ENCODE data around the gene GNPDA1. TPM values are rescaled to one million over a fixed set of nuclear protein-coding genes. Genes with fewer than 3 reads are reported as not detected.

The GNPDA1 gene
- polyA plus RNA-seq, 1 donor from 2014 or later = 28.9 TPM

GRCh38 chr5:141989720-141990119 is 23.1 kb downstream of the GNPDA1 start:
- Histone ChIP-seq H3K9me3 (ENCODE audit: low read length) (no peaks in the 10 kb centered on the region), H2AFZ (ENCODE audit: low read depth, low read length) (no peak overlapping the region), H4K20me1 (ENCODE audit: insufficient read depth) (no peaks in the 10 kb centered on the region), H3K79me2 (replicated peaks; ENCODE audit: insufficient read depth, low read length) (no peaks in the 10 kb centered on the region), H3K36me3 (ENCODE audit: insufficient read depth, low read length) (peaks cover 5% of the 10 kb centered on the region), H3K9ac (ENCODE audit: low read length) (no peak overlapping the region), H3F3A (ENCODE audit: insufficient read depth, low read length, poor library complexity, severe bottlenecking) (no peaks in the 10 kb centered on the region), H3K27ac (ENCODE audit: low read length) (no peak overlapping the region), H3K4me3 (ENCODE audit: low read length) (no peak overlapping the region), H3K27me3 (ENCODE audit: insufficient read depth, low read depth, low read length) (no peaks in the 10 kb centered on the region), H3K9me2 (ENCODE audit: insufficient read depth, low read length) (no peaks in the 10 kb centered on the region), H3K4me2 (ENCODE audit: low read length) (no peak overlapping the region)
- TF ChIP-seq REST (IDR thresholded peaks at IDR 0.05; ENCODE audit: borderline replicate concordance) (no peak), SMC3 (conservative IDR thresholded peaks at IDR 0.05; ENCODE audit: poor library complexity) (no peak), EZH2 (IDR thresholded peaks at IDR 0.05; ENCODE audit: borderline replicate concordance, insufficient read depth, low read length, poor library complexity, severe bottlenecking) (no peak), POLR2AphosphoS5 (IDR thresholded peaks at IDR 0.05) (no peak), CTCF (IDR thresholded peaks at IDR 0.05; ENCODE audit: poor library complexity, severe bottlenecking) (no peak), TAF1 (IDR thresholded peaks at IDR 0.05; ENCODE audit: low read depth) (no peak), MXI1 (conservative IDR thresholded peaks at IDR 0.05; ENCODE audit: poor library complexity, severe bottlenecking) (no peak), EP300 (conservative IDR thresholded peaks at IDR 0.05; ENCODE audit: poor library complexity, severe bottlenecking) (no peak)

GRCh38 chr5:141986072-141986471 is 26.8 kb downstream of the GNPDA1 start:
- no peaks in the 10 kb centered on the region for H3K9me3 ChIP-seq (ENCODE audit: low read length)
- H3K36me3 ChIP-seq (ENCODE audit: insufficient read depth, low read length) = peaks cover 18% of the 10 kb centered on the region
- H3K79me2 ChIP-seq (replicated peaks; ENCODE audit: insufficient read depth, low read length) = no peaks in the 10 kb centered on the region
- no peaks in the 10 kb centered on the region for H3F3A ChIP-seq (ENCODE audit: insufficient read depth, low read length, poor library complexity, severe bottlenecking)
- no peak overlapping the region for H3K4me2 ChIP-seq (ENCODE audit: low read length)
- no peak overlapping the region for H3K4me3 ChIP-seq (ENCODE audit: low read length)
- no peak overlapping the region for H2AFZ ChIP-seq (ENCODE audit: low read depth, low read length)
- H3K9ac ChIP-seq (ENCODE audit: low read length) = no peak overlapping the region
- H3K9me2 ChIP-seq (ENCODE audit: insufficient read depth, low read length) = no peaks in the 10 kb centered on the region
- TF ChIP-seq EP300 (conservative IDR thresholded peaks at IDR 0.05; ENCODE audit: poor library complexity, severe bottlenecking) (no peak), POLR2AphosphoS5 (IDR thresholded peaks at IDR 0.05) (no peak), TAF1 (IDR thresholded peaks at IDR 0.05; ENCODE audit: low read depth) (no peak), EZH2 (IDR thresholded peaks at IDR 0.05; ENCODE audit: borderline replicate concordance, insufficient read depth, low read length, poor library complexity, severe bottlenecking) (no peak), CTCF (IDR thresholded peaks at IDR 0.05; ENCODE audit: poor library complexity, severe bottlenecking) (no peak), SMC3 (conservative IDR thresholded peaks at IDR 0.05; ENCODE audit: poor library complexity) (no peak), MXI1 (conservative IDR thresholded peaks at IDR 0.05; ENCODE audit: poor library complexity, severe bottlenecking) (no peak), RAD21 (conservative IDR thresholded peaks at IDR 0.05) (no peak), REST (IDR thresholded peaks at IDR 0.05; ENCODE audit: borderline replicate concordance) (no peak)
- no peak overlapping the region for H3K27ac ChIP-seq (ENCODE audit: low read length)
- H3K27me3 ChIP-seq (ENCODE audit: insufficient read depth, low read depth, low read length) = no peaks in the 10 kb centered on the region
- H4K20me1 ChIP-seq (ENCODE audit: insufficient read depth) = no peaks in the 10 kb centered on the region

All from neural cell (in vitro differentiated cells).